NB4 (cell line): ENCODE data around the gene GOLM1.

Experiments
- CTCF ChIP-seq: IDR thresholded peaks from one replicate; pipeline ENCODE4 v1.5.1; 2012; ENCODE audit warnings: low read depth, low read length
- MAX ChIP-seq: IDR thresholded peaks from 2 replicates; pipeline ENCODE4 v1.6.1; 2011; ENCODE audit warnings: low read depth, low read length
- MYC ChIP-seq: IDR thresholded peaks from 2 replicates; pipeline ENCODE4 v1.6.1; 2011; ENCODE audit warnings: low read depth, low read length
- POLR2A ChIP-seq: IDR thresholded peaks from 2 replicates; pipeline ENCODE4 v1.6.1; 2011; ENCODE audit warnings: mild to moderate bottlenecking; ENCODE audit not compliant: insufficient read length; ENCODE audit errors: extremely low read depth

- TF ChIP-seq CTCF (no peak), POLR2A (no peak), MYC (no peak), MAX (no peak)
Observed at GRCh38 chr9:86096386-86096785, 3.0 kb downstream of the GOLM1 start.
